Fibroblast of lung (primary cell): Measurements from ENCODE around the gene ROBO1. TPM values are rescaled to one million over a fixed set of nuclear protein-coding genes. Genes with fewer than 3 reads are reported as not detected.

Experiments used
- DNase-seq, 2 donors: peaks; one replicate each; pipeline versions ENCODE4 v3.0.0 to v3.0.0-alpha.2; 2010; ENCODE audit warnings: low read depth in 2 of 2
- H2AFZ ChIP-seq: 2 replicates; pipeline ENCODE4 v1.5.1; 2012; ENCODE audit warnings: low read length, control low read depth, inconsistent platforms
- H3K27ac ChIP-seq: 2 replicates; pipeline ENCODE4 v1.5.1; 2011; ENCODE audit warnings: low read length, control low read depth; ENCODE audit not compliant: insufficient read depth
- H3K27me3 ChIP-seq: 2 replicates; pipeline ENCODE4 v1.5.1; 2011; ENCODE audit warnings: mild to moderate bottlenecking, low read length; ENCODE audit not compliant: control insufficient read depth, insufficient read depth
- H3K36me3 ChIP-seq: 2 replicates; pipeline ENCODE4 v1.5.1; 2011; ENCODE audit warnings: low read length; ENCODE audit not compliant: control insufficient read depth, insufficient read depth
- H3K4me1 ChIP-seq: 2 replicates; pipeline ENCODE4 v1.5.1; 2011; ENCODE audit warnings: low read length; ENCODE audit not compliant: control insufficient read depth, insufficient read depth; ENCODE audit errors: extremely low read depth
- H3K4me2 ChIP-seq: 2 replicates; pipeline ENCODE4 v1.5.1; 2011; ENCODE audit warnings: low read length, control low read depth; ENCODE audit not compliant: insufficient read depth; ENCODE audit errors: extremely low read depth
- H3K4me3 ChIP-seq, 4 experiments: fragments of 200-600 bp in 1 of 4; sonication (generic) in 1 of 4; replicated peaks in 1 of 4; 2 replicates each; pipeline ENCODE4 v1.5.1; 2011 to 2016; ENCODE audit warnings: low read length in 4 of 4, low read depth in 3 of 4, mild to moderate bottlenecking in 3 of 4, control low read depth in 2 of 4, inconsistent platforms in 1 of 4, mixed read lengths in 1 of 4; ENCODE audit not compliant: insufficient read depth in 1 of 4; ENCODE audit errors: control extremely low read depth in 1 of 4
- H3K79me2 ChIP-seq: 2 replicates; pipeline ENCODE4 v1.5.1; 2012; ENCODE audit warnings: mild to moderate bottlenecking, low read length, inconsistent platforms; ENCODE audit not compliant: control insufficient read depth, insufficient read depth
- H3K9ac ChIP-seq: 2 replicates; pipeline ENCODE4 v1.5.1; 2011; ENCODE audit warnings: mild to moderate bottlenecking, low read length, control low read depth; ENCODE audit not compliant: insufficient read depth
- H3K9me3 ChIP-seq: 2 replicates; pipeline ENCODE4 v1.5.1; 2012; ENCODE audit warnings: low read depth, low read length; ENCODE audit not compliant: control insufficient read depth, insufficient read depth
- H4K20me1 ChIP-seq: 2 replicates; pipeline ENCODE4 v1.5.1; 2011; ENCODE audit warnings: low read length; ENCODE audit not compliant: control insufficient read depth, insufficient read depth; ENCODE audit errors: extremely low read depth
- CTCF ChIP-seq, 2 donors: IDR thresholded peaks in 1 of 2; conservative IDR thresholded peaks in 1 of 2; 1 replicate in 1 of 2; 2 replicates in 1 of 2; pipeline ENCODE4 v1.5.1; 2011 to 2012; ENCODE audit warnings: low read length in 2 of 2, control low read depth in 1 of 2, inconsistent platforms in 1 of 2, low read depth in 1 of 2, mild to moderate bottlenecking in 1 of 2
- EZH2 ChIP-seq: IDR thresholded peaks from 2 replicates; pipeline ENCODE4 v1.5.1; 2012; ENCODE audit warnings: low read length, control low read depth, mild to moderate bottlenecking; ENCODE audit errors: missing control alignments
- polyA plus RNA-seq, 2 donors: library from polyadenylated mRNA; depleted of rRNA in 1 of 2; stranded (reverse) in 1 of 2; unstranded in 1 of 2; fragments of >200 nt; gene quantifications; 2 replicates each; pipeline ENCODE4 v1.2.1, GENCODE V29; 2011 to 2012; ENCODE audit warnings: missing spikeins in 1 of 2
- total RNA-seq: library from RNA; depleted of rRNA; stranded (reverse); fragments of >200 nt; gene quantifications from 2 replicates; pipeline ENCODE4 v1.2.1, GENCODE V29; 2014

ROBO1 gene
- total and polyA plus RNA-seq, 2 donors (not counting 1 experiment from before 2014, with no cell fraction given): 53.8 to 104 TPM

DNA sequence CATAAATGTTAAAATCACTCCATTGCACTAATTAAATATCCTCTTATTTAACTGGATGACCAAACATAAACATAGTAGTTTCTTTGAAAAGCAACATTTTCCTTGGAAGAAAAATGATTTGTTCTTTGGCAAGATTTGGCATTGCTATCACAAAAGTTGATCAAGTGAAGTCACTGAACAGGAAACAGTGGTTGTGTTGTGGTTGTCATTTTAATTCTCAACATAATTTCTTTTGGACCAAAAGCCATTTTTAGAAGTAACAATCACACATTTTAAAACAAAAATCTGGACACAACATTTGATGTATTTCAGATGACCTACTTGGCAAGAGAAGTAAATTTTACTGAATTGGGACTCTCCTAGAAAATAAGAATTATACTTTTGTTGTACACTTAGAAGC is 872.3 kb downstream of the ROBO1 start:
- no peak overlapping the region for H2AFZ ChIP-seq
- H4K20me1 ChIP-seq: no peaks in the 10 kb centered on the region
- no peak overlapping the region for H3K9ac ChIP-seq
- H3K4me1 ChIP-seq: no peaks in the 10 kb centered on the region
- H3K27ac ChIP-seq: no peak overlapping the region
- H3K27me3 ChIP-seq: no peaks in the 10 kb centered on the region
- H3K79me2 ChIP-seq: no peaks in the 10 kb centered on the region
- no peak overlapping the region for H3K4me3 ChIP-seq
- TF ChIP-seq CTCF (conservative IDR thresholded peaks at IDR 0.05 in 1 of 2, IDR thresholded peaks at IDR 0.05 in 1 of 2; ENCODE audit: low read depth in 1 of 2, low read length in 2 of 2) (no peak), EZH2 (no peak)
- no peaks in the 10 kb centered on the region for H3K9me3 ChIP-seq
- peak; percentile 62 to 84 for DNase-seq
- no peak overlapping the region for H3K4me2 ChIP-seq
- H3K36me3 ChIP-seq: no peaks in the 10 kb centered on the region

- H3K27me3 ChIP-seq: no peaks in the 10 kb centered on the region
- H3K36me3 ChIP-seq: no peaks in the 10 kb centered on the region
- no peaks in the 10 kb centered on the region for H3K4me1 ChIP-seq
- TF ChIP-seq CTCF (conservative IDR thresholded peaks at IDR 0.05 in 1 of 2, IDR thresholded peaks at IDR 0.05 in 1 of 2; ENCODE audit: low read depth in 1 of 2, low read length in 2 of 2) (no peak), EZH2 (no peak)
- H3K79me2 ChIP-seq: no peaks in the 10 kb centered on the region
- no peak overlapping the region for H3K4me3 ChIP-seq
- no peak overlapping the region for H3K9ac ChIP-seq
- H2AFZ ChIP-seq: no peak overlapping the region
- no peak overlapping the region for H3K27ac ChIP-seq
- no peaks in the 10 kb centered on the region for H4K20me1 ChIP-seq
- no peak overlapping the region for H3K4me2 ChIP-seq
- DNase-seq: no peak
- H3K9me3 ChIP-seq: no peaks in the 10 kb centered on the region
Measured at GRCh38 chr3:78894787-78895186, 873.0 kb downstream of the ROBO1 start.

- Histone ChIP-seq H3K79me2 (no peaks in the 10 kb centered on the region), H3K36me3 (no peaks in the 10 kb centered on the region), H4K20me1 (no peaks in the 10 kb centered on the region), H2AFZ (no peak overlapping the region), H3K4me2 (no peak overlapping the region), H3K27ac (no peak overlapping the region), H3K4me3 (no peak overlapping the region), H3K27me3 (no peaks in the 10 kb centered on the region), H3K9me3 (no peaks in the 10 kb centered on the region), H3K4me1 (peaks cover 3% of the 10 kb centered on the region), H3K9ac (no peak overlapping the region)
- DNase-seq: no peak
- TF ChIP-seq EZH2 (no peak), CTCF (conservative IDR thresholded peaks at IDR 0.05 in 1 of 2, IDR thresholded peaks at IDR 0.05 in 1 of 2; ENCODE audit: low read depth in 1 of 2, low read length in 2 of 2) (no peak)
Measured at GRCh38 chr3:78893161-78893560, 874.6 kb downstream of the ROBO1 start.
